ENCODE results near the gene C1QTNF8.
A peak's percentile ranks its signal among the peaks of the same experiment; 100 is the strongest.

Gene C1QTNF8

DNA sequence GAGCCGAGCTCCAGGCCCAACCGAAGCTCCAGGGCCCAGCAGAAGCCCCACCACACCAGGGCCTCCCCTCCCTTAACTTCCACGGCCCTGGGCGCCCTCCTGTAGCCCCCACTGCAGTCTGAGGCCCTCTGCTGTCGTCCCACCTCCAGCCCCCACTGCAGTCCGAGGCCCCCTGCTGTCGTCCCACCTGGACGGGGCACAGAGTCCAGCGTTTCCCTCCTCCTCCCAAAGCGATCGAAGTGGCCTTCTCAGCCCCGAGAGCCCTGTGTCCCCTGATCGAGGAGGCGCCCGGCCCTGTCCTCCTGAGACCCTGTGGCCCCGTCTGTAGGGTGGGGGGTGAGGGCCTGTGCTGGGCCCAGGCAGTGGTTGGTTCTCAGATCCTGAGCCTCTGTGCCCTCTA is 31.1 kb upstream of the C1QTNF8 start:
- no peak for DNase-seq

DNA sequence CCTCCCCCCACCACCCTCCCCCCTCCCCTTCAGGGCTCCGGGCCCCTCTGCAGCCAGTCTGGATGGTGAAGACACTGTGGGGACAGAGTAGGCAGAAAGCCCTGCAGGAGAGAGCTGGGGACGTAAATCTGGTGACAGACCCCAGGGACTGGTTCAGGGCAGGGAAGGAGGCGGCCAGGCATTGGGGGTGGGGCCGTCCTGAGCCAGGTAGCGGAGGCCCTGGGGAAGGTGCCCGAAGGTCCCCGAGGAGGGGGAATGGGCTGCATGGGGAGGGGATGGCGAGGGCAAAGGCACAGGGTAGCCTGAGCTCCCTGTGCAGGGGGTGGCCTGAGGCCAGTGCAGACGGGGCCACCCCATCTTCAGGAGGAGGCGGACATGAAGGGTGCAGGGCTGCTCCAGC is 30.5 kb upstream of the C1QTNF8 start:
- DNase-seq, result no peak

DNA sequence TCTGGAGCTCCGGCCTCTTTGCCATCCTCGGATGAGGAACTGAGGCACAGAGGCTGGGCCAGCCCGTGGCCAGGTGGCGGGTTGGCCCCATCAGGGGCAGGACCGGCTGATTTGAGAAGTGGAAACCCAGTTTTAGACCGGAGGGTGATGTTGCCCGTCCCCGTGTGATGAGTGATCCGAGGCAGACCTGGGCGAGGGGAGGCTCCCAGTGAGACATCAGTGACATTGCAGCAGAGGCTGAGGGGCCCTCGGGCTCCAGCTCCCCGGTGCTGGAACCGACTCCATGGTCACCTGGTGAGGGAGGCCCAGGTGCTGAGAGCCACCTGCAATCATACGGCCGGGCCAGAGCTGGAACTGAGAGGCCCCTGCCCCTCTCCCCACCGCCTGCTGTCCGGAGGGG is 30.0 kb upstream of the C1QTNF8 start:
- DNase-seq, result no peak

DNA sequence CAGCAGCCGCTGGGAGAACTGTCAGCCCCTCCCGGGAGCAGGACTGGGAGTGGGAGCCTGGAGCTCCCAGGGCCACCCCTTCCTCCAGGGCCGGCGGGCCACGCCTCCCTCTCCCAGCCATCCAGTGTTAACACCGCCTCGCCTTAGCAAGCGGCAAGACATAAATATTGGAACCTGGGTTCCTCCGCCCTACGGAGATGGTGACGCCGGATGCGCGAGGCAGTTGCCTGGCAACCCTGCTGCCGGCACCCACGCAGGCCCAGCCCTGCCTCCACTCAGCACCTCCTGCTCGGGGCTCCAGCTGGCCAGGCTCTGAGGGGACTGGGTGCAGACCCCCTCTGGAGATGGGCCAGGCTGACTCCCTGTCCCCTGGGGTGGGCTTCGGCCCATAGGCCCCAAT is 29.4 kb upstream of the C1QTNF8 start:
- peak; percentile 31 for DNase-seq

DNA sequence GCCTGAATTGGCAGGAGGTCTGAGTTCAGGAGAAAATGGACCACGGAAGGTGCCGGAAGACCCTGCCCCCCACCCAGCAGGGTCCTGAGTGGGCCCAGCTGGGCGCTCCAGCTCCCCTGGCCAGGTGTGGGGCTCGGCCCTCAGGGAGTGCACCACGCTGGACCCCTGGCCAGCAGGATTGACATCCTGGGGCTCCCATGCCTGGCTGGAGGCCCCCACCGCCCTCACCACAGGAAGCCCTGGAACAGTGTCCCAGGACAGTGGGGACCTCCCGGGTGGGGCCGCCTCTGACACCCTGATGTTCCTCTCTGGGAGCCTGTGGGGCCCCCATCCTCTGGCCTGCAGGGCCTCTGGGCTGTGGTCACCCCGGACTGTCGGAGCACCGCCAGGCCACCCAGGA is 28.8 kb upstream of the C1QTNF8 start:
- no peak for DNase-seq

DNA sequence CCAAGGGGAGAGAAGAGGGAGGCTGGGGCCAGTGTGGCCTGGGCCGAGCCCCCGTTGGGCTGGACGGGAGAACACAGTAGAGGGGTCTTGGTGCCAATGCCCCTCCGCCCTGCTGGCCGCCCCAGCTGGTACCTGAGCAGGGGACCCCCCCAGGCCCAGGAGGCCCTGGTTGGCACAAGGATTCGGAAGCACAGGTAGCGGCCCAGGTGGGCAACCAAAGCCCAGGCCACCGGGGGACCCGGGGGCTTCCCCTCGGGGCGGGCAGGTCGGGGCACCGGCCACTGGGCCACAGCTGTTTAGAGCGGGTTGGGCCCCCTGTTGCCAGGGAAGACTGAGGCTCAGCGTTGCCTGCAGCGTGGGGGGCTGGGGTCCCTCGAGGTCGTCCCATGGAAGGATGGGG is 28.2 kb upstream of the C1QTNF8 start:
- no peak for DNase-seq

DNA sequence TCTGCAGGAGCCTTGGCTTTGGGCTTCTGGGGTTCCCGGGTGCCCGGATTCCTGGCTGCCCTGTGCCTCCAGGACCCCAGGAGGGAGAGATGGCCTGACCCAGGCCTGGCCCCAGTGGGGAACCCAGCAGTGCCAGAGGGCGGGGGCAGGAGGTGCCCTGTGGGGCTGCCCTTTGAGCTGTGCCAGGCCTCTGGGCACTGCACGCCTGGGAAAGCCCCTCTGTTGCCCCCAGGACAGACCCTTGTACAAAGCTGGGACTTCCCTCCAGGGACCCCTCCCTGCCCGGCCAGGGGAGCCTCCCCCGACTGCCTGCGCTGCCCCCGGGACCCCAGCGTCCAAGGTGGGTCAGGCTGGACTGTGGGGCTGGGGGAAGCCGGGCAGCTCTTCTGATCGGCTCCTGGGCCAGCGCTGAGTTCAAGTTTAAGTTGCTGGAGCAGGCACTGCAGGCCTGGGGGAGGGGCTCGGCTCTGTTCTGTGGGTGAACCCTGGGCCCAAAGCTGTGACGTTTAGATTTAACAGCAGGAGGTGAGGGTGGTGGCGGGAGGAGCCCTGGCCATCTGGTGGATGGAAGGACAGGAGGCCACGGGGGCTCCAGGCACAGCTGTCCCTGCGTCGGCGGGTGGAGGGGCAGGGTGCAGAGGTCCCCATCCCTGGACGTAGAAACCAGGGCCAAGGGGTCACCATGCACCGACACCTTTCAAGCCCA is 27.6 kb upstream of the C1QTNF8 start:
- no peak for DNase-seq

DNA sequence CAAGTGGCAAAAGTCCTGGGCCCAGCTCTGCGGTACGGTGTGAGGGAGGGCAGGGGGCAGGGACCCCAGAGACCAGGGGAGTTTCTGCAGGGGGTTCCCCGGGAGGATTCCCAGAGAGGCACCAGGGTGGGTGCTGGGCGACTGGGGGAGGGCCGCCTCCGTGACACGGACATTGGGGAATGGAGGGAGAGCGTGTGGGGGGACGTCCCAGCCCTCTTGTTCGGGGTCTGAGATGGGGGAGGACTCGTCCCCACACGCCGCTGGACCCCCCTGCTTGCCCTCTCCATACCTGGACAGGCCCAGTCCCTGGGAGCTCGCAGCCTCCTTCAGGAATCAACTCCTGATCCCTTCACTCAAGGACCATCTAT is 26.3 kb upstream of the C1QTNF8 start:
- DNase-seq, result no peak

DNA sequence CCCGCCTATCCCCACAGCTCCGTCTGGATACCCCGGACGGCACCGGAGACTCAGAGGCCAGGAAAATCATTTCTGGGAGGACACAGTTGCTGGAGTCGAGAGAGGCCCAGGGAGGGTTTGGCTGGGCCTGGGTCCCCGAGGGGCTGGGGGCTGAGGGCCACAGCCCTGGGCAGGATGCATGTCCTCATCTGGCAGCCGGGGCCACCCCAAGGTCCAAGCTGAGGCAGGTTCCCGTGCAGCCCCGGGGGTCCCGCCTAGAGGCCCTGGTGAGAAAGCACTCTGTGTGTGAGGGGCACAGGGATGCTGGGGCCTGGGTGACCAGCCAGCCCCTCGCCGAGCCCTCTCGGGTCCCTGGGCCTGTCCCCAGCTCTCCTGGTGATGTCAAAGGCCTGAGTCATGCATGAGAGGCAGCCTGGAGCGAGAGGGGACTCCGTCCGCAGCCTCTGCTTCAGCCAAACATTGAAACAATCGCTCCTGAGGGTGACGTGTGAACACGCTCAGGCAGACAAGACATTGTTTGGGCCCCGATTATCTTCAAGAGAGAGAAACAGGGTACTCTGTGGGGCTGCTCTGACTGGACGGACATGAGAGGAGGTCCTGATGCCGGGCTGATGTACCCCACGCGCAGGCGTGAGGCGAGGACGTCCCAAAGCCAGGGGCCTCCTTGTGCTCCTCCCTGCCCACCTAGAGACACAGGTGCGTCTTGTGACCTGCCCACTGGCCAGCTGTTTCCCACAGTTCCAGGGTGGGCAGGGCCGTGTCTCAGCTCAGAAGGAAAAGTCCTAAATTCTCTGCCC is 25.8 kb upstream of the C1QTNF8 start:
- DNase-seq, result no peak

DNA sequence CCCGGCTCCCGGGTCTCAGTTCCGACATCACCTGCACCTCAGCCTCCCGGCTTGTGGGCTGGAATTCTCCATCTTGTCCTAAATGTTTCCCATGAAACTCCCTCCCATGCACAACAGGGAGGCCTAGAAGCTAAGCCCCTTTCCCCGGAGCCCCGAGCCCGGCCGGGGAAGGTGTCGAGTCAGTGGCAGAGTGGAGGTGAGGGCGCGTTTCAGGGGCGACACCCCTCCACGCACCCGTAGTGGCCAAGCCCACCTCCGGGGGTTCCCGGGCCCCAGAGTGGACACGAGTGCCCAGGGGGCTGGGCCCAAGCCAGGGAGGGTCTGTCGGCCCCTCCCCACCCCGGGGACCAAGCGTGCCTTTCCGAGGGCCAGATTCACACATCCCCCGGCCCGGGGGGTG is 25.0 kb upstream of the C1QTNF8 start:
- DNase-seq, result no peak

DNA sequence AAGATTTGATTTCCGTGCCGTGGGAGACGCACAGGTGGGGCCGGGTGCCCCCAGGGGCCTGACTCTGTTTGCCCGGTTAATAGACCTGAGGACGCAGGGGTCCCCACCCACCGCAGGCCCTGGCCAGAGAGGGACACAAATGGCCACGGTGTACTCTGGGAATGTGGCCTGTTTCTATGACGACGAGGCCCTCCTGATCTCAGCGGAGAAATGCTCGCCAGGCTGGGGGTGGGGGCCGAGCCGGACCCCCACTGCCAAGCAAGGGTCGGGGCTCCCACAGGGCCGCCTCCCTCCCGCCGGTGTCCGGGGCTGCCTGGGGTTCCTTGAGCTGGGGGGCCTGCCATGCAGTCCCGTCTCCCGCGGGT is 24.5 kb upstream of the C1QTNF8 start:
- no peak for DNase-seq

DNA sequence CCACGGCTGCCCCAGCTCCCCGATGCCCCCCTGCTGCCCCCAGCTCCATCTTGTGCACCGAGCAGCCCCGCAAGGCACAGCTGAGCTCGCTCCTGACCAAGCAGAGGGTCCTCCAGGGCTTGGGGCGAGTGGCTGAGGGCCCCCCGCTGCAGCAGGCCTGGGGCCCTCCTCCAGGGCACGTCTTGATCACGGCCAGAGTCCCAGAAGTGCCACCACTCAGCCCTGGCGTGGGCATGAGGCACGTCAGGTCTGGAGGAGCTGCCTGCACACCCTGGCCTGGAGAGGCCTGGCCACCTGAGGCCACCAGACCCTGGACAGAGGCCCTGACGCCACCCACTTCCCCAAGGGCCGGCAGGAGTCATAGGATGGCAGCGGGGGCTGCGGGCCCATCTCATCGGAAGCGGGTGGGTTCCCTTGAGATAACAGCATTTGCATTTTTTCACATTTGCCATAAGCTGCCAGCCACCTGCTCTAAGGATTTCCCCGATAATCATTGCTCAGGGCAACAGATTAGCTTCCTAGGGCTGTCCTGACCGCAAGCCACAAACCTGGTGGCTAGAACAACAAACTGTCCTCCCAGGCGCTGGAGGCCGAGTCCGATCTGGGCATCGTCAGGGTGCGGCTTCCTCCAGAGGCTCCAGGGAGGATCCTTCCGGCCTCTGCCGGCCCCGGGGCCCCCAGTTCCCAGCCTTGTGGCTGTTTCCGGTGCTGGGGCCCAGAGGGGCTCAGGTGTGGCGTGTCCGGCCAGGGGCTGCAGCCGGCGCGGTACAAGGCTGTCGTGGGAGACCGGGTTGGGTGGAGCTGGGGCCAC is 23.9 kb upstream of the C1QTNF8 start:
- DNase-seq, result no peak

DNA sequence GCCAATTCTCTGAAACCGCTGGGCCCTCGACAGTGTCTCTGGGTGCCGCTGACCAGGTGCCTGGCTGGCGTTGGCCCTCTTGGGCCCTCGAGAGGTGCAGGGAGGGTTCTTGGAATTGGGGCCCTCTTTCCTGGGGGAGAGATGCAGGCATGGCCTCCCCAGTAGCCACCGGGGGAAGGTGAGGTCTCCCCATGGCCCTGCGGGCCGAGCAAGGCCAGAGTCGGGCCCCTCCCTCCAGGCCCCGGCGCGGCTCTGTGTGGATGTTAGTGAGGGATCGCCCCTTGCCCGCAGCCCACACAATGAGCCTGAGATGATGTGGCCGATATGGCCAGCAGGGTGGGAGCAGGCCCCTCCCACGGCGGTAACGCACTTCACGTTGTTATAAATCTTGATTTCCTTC is 23.1 kb upstream of the C1QTNF8 start:
- no peak for DNase-seq

DNA sequence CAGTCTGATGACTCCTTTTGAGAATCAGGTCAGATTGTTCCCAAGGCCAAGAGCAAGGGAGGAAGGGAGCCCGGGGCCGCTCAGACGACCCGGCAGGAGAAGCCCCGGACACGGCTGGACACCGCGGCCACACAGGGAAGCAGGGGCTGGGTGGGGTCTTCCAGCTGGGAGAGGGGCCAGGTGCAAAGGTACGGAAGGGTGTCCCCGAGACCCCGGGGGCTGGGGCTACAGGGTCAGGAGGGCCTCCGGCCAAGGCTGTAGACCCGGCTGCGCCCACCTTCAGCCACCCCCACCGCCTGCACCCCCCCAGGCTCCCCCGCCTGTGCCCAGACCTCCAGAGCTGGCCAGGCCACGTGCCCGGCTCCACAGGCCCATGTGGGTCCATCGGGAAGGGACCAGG is 21.9 kb upstream of the C1QTNF8 start:
- no peak for DNase-seq

DNA sequence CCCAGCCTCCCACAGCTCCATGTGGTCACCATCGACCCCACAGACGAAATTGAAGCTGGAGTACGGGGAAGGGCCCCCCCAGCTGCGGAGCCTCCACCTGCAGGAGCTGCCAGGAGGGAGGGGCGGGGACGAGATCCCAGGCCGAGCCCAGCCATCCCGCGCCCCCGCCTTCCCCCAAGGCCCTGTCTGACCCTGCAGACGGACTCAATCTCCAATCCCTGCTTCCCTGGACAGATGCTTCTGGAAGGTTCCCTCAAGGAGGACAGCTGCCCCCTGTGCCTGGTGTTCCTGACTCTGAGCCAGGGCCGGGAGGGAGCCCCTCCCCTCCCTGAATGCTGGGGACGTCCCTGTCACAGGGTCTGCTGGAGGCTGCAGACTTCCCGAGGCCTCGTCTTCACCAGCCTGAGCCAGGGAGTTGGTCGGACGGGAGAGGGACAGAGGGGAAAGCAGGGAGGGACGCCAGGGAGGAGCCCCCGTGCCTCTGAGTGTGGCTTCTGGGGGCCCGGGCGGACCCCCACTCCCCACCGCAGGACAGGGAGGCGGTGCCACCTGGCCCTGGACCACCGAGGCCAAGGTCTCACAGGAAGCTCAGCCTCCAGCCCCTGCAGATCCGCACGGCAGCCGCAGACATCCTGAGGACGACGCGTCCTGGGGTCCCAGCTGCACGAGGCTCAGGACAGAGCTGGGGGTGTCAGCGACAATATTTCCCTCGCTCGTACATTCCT is 21.3 kb upstream of the C1QTNF8 start:
- DNase-seq, result no peak

DNA sequence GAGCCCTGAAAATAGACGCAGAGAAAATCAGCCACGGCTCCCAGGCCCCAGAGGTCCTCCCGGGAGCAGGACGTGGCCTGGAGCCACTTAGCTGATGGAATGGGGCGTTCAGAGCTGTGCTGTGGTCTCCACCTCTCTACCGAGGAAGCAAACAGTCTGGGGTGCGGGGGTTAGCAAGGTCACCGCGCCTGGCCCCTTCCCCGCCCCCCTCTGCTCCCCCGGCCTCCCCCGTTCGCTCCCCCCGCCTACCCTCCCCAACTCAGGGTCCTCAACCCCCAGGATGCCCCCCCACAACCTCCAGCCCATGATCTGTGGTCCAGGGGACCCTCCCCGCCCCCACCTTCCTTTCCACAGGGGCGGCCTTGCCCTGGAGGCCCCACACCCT is 20.6 kb upstream of the C1QTNF8 start:
- no peak for DNase-seq

DNA sequence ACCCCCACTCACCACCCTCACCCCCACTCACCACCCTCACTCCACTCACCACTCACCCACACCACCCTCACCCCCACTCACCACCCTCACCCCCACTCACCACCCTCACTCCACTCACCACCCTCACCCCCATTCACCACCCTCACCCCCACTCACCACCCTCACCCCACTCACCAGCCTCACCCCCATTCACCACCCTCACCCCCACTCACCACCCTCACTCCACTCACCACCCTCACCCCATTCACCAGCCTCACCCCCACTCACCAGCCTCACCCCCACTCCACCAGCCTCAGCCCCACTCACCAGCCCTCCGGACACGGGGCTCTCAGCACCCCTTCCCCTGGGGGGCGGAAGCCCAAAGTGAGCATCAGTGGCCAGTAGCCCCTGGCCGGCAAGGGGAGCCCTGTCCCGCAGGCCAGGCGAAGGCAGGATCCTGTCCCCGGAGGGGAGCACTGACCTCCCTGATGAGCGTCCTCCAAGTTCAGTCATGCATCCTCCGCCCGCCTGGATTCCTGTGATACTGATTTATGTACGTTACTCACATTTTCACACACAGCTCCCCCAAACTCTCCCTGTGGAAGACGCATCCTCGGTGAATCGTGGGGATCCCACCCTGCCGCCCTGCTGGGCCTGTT is 18.0 kb upstream of the C1QTNF8 start:
- DNase-seq, result no peak

DNA sequence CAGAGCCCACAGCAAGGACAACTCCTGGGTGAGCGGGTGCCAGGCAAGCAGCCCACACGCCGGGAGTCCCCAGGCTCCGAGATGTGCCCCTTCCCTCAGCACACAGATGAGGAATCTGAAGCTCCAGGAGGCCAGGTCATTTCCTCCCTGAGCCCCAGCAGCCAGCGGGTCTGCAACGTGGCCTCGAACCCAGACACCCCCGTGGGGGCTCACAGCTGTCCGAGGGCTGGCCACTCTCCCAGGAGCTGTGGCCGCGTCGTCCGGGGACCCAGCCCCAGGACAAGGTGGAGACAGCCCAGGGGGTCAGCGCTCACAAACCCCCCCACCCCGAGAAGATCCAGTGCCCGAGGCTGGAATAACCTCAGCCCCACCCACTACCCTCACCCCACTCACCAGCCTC is 17.4 kb upstream of the C1QTNF8 start:
- DNase-seq, result no peak

DNA sequence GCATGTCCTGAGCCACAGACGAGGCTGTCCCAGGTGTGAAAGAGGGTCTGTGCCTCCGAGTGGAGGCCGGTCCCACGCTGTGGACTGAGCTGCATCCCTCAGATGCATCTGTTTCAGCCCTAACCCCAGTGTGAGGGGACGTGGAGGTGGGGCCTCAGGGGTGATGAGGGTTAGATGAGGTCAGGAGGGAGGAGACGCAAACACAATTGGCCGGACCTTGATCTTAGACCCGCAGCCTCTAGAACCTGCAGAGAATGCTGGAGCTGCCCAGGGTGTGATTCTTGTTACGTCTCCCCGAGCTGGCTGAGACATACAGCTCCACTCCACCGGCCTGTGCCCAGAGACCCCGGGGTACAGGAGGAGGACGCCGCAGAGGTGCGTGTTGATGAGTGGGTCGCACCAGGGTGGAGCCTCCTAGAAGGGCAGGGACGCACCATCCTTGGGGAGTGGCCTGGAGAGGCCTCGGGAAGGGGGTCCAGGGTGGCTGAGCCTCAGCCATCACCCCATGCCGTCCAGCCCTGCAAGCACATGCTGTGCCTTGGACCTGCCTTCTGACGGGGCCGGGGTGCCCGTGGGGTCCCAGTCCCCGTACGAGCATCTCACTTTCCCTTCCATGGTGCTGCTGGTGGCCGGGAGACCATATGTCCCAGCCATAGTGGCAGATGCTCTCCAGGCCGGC is 16.6 kb upstream of the C1QTNF8 start:
- no peak for DNase-seq

DNA sequence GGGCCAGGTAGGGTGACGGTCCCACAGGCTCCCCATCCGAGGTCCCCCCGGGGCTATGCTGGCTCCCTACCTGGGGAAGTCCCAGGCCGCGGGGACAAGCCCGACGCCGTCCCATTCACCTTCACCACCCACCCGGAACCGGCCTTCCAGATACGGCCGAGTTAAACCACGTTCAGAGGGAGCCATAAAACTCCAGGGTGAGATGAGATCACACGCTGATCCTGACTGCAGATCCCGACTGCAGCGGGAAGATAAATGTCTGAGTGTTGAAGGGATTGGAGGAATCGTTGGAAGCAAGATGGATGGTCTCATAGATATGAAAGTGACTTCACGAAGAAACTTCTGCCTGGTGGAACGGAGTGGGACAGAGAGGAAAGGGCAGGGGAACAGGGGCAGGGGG is 13.6 kb upstream of the C1QTNF8 start:
- DNase-seq, result no peak

DNA sequence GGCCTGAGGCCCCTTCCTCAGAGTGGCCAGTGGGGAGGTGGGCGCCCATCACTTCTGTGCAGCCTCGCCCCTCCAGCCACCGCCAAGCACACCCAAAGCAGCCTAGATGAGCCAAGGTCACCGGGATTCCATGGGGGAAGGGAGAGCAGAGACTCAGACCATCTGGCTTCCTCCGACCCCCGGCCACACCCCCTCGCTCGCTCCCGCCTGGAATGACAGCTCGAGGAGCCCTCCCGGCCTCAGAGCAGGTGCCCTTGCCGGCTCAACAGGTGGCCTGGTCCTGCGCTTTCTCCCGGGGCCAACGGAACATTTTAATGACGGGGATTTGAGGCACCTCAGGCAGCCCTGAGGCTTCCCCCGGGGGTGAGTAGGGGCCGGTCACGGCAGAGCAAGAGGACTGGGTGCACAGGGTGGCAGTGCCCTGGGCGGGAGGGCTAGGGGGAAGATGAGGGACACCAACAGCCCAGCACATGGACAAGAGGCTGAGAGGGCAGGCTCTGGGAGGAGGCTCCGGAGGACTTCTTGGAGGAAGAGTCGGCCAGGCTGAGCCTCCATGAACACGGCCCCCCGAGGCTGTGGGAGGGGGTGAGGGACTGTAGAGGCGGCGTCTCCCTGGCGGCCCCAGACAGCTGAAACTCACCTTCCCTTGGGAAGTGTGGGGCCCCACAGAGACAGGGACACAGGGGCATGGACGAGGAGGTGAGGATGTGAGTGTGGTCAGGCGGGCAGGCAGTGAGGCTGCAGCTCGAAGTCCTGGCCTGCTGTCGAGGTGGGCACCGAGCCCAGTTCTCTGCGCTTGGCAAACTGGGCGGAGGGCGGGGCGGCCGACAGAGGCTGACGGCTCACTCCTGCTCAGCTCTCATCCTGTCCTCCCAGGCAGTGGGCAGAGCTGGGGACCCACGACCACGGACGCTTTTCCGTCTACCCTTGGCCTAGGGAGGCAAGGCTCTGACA is 12.5 kb upstream of the C1QTNF8 start:
- no peak for DNase-seq

Measured in activated CD4-positive, alpha-beta T cell treated with anti-CD3 and anti-CD28 coated beads, Interleukin-10, Interleukin-2, amounts not matched to agents 100 ng/mL and 50 ng/mL, durations not matched to agents 16 hours and 8 hours (primary cell).